Prostate gland (tissue), 1 donor: ENCODE measurements around the gene RNF25.

Experiments used
- POLR2A ChIP-seq: fragments of 450-650 bp; IDR thresholded peaks from one replicate; pipeline ENCODE4 v1.6.1; 2016; ENCODE audit warnings: antibody characterized with exemption, mild to moderate bottlenecking
- POLR2AphosphoS5 ChIP-seq: sonication (generic); formaldehyde crosslinking; IDR thresholded peaks from one replicate; pipeline ENCODE4 v1.6.1; 2017; ENCODE audit warnings: antibody characterized with exemption

DNA sequence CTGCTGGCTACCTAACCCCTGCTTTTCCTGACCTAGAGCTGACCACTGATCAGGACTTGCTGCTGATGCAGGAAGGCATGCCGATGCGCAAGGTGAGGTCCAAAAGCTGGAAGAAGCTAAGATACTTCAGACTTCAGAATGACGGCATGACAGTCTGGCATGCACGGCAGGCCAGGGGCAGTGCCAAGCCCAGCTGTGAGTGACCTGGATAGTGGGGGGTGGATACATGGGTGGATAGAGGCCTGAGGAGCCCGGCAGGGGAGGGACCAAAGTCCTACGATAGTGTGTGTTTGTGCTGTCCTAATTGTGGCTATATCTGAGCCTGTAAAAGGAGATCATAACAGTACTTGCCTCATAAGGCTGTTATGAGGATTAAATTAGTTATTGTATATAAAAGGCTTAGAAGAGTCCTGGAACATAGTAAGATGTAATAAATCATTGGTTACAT, 55.9 kb downstream of the RNF25 start:
- TF ChIP-seq POLR2A (no peak), POLR2AphosphoS5 (peak; percentile 31)
